Effector memory CD4-positive, alpha-beta T cell (primary cell): Measurements from ENCODE around the gene LAMP5.

ENCODE experiments used
- DNase-seq, 3 donors: peaks; one replicate each; pipeline ENCODE4 v3.0.0-alpha.2; 2020
- H3K27ac ChIP-seq: 2 replicates; pipeline ENCODE4 v1.7.0; 2013; ENCODE audit warnings: mild to moderate bottlenecking, low read length, moderate library complexity; ENCODE audit not compliant: insufficient read depth, poor library complexity, severe bottlenecking
- H3K27me3 ChIP-seq: replicated peaks from 2 replicates; pipeline ENCODE4 v1.7.0; 2013; ENCODE audit warnings: mild to moderate bottlenecking, low read length; ENCODE audit not compliant: insufficient read depth, control insufficient read depth, poor library complexity, severe bottlenecking
- H3K36me3 ChIP-seq: 2 replicates; pipeline ENCODE4 v1.7.0; 2013; ENCODE audit warnings: mild to moderate bottlenecking, low read length, moderate library complexity; ENCODE audit not compliant: control insufficient read depth, insufficient read depth
- H3K4me1 ChIP-seq: 2 replicates; pipeline ENCODE4 v1.7.0; 2013; ENCODE audit warnings: low read length, mild to moderate bottlenecking; ENCODE audit not compliant: control insufficient read depth, insufficient read depth, poor library complexity, severe bottlenecking
- H3K4me3 ChIP-seq: 2 replicates; pipeline ENCODE4 v1.7.0; 2013; ENCODE audit warnings: low read length, low read depth, mild to moderate bottlenecking; ENCODE audit not compliant: insufficient read depth, poor library complexity, severe bottlenecking
- H3K9me3 ChIP-seq: 2 replicates; pipeline ENCODE4 v1.7.0; 2013; ENCODE audit warnings: mild to moderate bottlenecking, low read length, moderate library complexity; ENCODE audit not compliant: control insufficient read depth
- total RNA-seq, 3 donors: gene quantifications; one replicate each; lab custom pipeline; 2026; lab: John Stamatoyannopoulos, UW

The LAMP5 gene
- total RNA-seq, result 0 to 0.19 (median 0) reads per million in 3 donors

GRCh38 chr20:9514461-9515213, at the start of gene LAMP5:
Gene LAMP5 (plus strand): TSS chr20:9514590. CDS start chr20:9514853, 263 bp downstream.
- Histone ChIP-seq H3K9me3 (no peaks in the 10 kb centered on the region), H3K4me1 (no peaks in the 10 kb centered on the region), H3K27ac (no peak within 1 kb of the TSS), H3K36me3 (no peaks in the 10 kb centered on the region), H3K27me3 (no peaks in the 10 kb centered on the region), H3K4me3 (no peak within 1 kb of the TSS)
- DNase-seq, result no peak

GRCh38 chr20:9467995-9468394, 46.4 kb upstream of the LAMP5 start:
- Histone ChIP-seq H3K27me3 (no peaks in the 10 kb centered on the region), H3K9me3 (no peaks in the 10 kb centered on the region), H3K36me3 (no peaks in the 10 kb centered on the region), H3K27ac (no peak overlapping the region), H3K4me3 (no peak overlapping the region), H3K4me1 (no peaks in the 10 kb centered on the region)
- DNase-seq, result no peak

- Histone ChIP-seq H3K4me3 (no peak overlapping the region), H3K9me3 (no peaks in the 10 kb centered on the region), H3K4me1 (no peaks in the 10 kb centered on the region), H3K36me3 (no peaks in the 10 kb centered on the region), H3K27ac (no peak overlapping the region), H3K27me3 (no peaks in the 10 kb centered on the region)
- DNase-seq, result no peak
Measured at GRCh38 chr20:9474835-9475415, 39.5 kb upstream of the LAMP5 start.

GRCh38 chr20:9475456-9475855, 38.9 kb upstream of the LAMP5 start:
- Histone ChIP-seq H3K9me3 (no peaks in the 10 kb centered on the region), H3K4me1 (no peaks in the 10 kb centered on the region)
- DNase-seq, result no peak

GRCh38 chr20:9476174-9476573, 38.2 kb upstream of the LAMP5 start:
- DNase-seq, result no peak
- Histone ChIP-seq H3K27ac (no peak overlapping the region), H3K36me3 (no peaks in the 10 kb centered on the region)

More at GRCh38 chr20:9475456-9475855, 38.9 kb upstream of the LAMP5 start:
- H3K27me3 ChIP-seq, result no peaks in the 10 kb centered on the region
- no peaks in the 10 kb centered on the region for H3K36me3 ChIP-seq
- no peak overlapping the region for H3K4me3 ChIP-seq
- no peak overlapping the region for H3K27ac ChIP-seq

GRCh38 chr20:9476637-9477036, 37.8 kb upstream of the LAMP5 start:
- Histone ChIP-seq H3K9me3 (no peaks in the 10 kb centered on the region), H3K4me3 (no peak overlapping the region), H3K4me1 (no peaks in the 10 kb centered on the region), H3K27ac (no peak overlapping the region), H3K27me3 (no peaks in the 10 kb centered on the region), H3K36me3 (no peaks in the 10 kb centered on the region)
- DNase-seq, result no peak

More at GRCh38 chr20:9476174-9476573, 38.2 kb upstream of the LAMP5 start:
- H3K4me3 ChIP-seq, result no peak overlapping the region
- H3K27me3 ChIP-seq, result no peaks in the 10 kb centered on the region
- H3K9me3 ChIP-seq, result no peaks in the 10 kb centered on the region
- H3K4me1 ChIP-seq, result no peaks in the 10 kb centered on the region

GRCh38 chr20:9478771-9479170, 35.6 kb upstream of the LAMP5 start:
- no peaks in the 10 kb centered on the region for H3K36me3 ChIP-seq
- H3K27ac ChIP-seq, result no peak overlapping the region
- H3K4me1 ChIP-seq, result no peaks in the 10 kb centered on the region
- H3K9me3 ChIP-seq, result no peaks in the 10 kb centered on the region
- H3K27me3 ChIP-seq, result no peaks in the 10 kb centered on the region
- no peak for DNase-seq
- no peak overlapping the region for H3K4me3 ChIP-seq

GRCh38 chr20:9480066-9480465, 34.3 kb upstream of the LAMP5 start:
- H3K9me3 ChIP-seq, result no peaks in the 10 kb centered on the region
- H3K4me3 ChIP-seq, result no peak overlapping the region
- H3K36me3 ChIP-seq, result no peaks in the 10 kb centered on the region
- H3K4me1 ChIP-seq, result no peaks in the 10 kb centered on the region
- no peaks in the 10 kb centered on the region for H3K27me3 ChIP-seq
- no peak for DNase-seq
- no peak overlapping the region for H3K27ac ChIP-seq

GRCh38 chr20:9482180-9482579, 32.2 kb upstream of the LAMP5 start:
- Histone ChIP-seq H3K4me1 (no peaks in the 10 kb centered on the region), H3K36me3 (no peaks in the 10 kb centered on the region), H3K27ac (no peak overlapping the region)

GRCh38 chr20:9483131-9483530, 31.3 kb upstream of the LAMP5 start:
- Histone ChIP-seq H3K27me3 (no peaks in the 10 kb centered on the region), H3K4me3 (no peak overlapping the region), H3K27ac (no peak overlapping the region), H3K4me1 (no peaks in the 10 kb centered on the region), H3K36me3 (no peaks in the 10 kb centered on the region), H3K9me3 (no peaks in the 10 kb centered on the region)
- no peak for DNase-seq

More at GRCh38 chr20:9482180-9482579, 32.2 kb upstream of the LAMP5 start:
- Histone ChIP-seq H3K4me3 (no peak overlapping the region), H3K9me3 (no peaks in the 10 kb centered on the region), H3K27me3 (no peaks in the 10 kb centered on the region)
- no peak for DNase-seq
